HG02852 (cell line): ENCODE results near the gene RUNX1.

Source experiments
- ATAC-seq: cut with Tn5 transposase; IDR thresholded peaks from one replicate; pipeline ENCODE4 v1.9.1; 2021; ENCODE audit warnings: mild to moderate bottlenecking, moderate library complexity; ENCODE audit not compliant: unreplicated experiment

Gene RUNX1

DNA sequence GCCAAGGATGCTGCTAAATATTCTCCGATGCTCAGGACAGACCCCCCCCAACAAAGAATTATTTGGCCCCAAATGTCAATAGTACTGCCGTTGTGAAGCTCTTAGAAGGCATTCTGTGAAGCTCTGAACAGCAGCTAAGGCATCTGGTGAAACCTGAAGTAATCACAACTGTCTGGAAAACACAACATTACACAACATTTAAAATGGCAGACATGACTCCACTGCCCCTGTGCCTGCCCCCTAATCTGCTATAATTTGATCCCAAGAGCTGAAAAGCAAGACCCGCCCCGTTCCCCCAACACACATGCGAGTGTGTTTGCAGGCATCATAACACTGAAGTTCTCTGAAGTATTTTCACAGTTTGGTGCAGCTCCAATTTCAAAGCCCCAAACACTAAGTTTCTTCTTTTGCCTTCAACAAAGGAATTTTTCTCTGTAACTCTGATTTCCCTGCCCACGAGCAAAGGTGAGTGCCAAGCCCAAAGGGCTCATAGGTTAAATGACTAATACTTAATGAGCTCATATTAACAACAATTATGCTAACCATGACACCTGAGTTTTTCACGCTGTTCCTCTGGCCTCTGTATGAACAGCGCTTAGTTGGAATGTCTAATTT is 251.1 kb downstream of the RUNX1 start:
- ATAC-seq: no peak

GRCh38 chr21:34797201-34797525 is 251.9 kb downstream of the RUNX1 start:
- no peak for ATAC-seq

- no peak for ATAC-seq
These were observed 252.4 kb downstream of the RUNX1 start for GRCh38 chr21:34796518-34797200.

DNA sequence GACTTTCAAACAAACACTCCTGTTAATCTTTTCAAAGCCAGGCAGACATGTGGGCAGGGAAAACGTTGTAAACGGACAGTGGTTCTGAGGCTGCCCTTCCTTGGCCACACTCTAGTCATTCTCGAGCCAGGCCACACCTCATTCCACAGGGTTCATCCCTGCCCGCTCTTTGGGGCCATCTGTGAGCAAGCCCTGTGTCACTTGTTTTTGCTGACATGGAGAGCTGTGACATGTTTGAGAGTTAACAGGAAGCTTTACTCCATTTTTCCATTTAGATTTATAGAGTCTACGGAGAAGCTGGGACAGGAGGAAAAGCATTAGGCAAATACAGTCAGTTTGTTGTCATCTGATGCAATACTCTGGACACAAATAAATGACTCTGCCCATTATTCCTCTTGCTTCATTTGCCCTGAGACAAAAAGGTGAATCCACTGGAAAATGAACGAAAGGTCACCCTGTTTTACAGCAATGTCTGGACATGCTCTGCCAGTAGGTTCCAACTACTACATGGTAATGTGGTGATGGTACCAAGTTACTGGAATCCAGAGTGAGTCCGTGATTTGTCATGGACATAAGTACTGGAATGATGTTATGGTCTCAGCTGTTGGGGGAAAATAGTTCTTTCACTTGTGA is 253.4 kb downstream of the RUNX1 start:
- ATAC-seq: no peak

DNA sequence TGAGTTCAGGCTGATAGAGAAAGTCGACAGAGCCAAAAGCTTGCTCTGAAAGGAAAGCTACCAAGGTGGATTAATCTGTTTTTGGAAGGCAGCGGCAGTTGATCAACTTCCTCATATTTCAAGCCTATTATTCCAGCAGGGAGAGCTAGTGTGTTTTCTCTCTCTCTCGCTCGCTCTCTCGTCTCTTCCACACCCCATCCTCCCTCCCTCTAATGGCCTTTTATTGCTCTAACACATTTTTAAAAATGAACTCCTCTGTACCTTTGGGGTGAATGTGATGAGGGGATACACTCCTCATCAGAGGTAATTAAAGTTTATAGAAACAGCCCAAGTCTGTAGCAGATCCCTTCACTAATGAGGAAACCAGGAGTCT is 253.9 kb downstream of the RUNX1 start:
- no peak for ATAC-seq

DNA sequence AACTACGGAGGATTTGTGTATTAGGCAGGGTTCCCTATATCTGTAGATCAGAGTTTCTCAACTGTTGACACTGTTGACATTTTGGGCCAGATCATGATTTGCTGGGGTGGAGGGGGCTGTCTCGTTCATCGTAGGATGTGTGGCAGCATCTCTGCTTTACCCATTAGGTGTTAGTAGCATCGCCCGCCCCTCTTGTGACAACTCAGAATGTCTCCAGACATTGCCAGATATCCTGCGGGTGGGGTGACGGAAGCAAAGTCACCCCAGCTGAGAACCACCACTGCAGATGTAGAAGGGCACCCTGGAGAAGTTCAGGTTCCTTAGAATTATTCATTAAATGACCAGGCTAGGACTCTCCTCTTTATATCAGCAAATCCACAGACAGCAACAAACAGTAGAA is 254.4 kb downstream of the RUNX1 start:
- no peak for ATAC-seq

DNA sequence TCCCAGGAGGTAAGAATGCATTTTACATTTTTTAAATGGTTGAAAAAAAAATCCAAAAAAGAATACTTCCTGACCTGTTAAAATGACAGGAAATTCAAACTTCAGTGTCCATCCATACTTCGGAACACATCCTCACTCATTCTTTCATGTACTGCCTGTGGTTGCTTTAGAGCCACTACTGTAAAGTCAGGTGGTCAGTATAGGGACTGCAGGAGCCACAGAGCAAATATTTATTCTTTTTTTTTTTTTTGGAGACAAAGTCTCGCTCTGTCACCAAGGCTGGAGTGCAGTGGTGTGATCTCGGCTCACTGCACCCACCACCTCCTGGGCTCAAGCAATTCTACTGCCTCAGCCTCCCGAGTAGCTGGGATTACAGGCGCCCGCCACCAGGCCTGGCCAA is 255.6 kb downstream of the RUNX1 start:
- no peak for ATAC-seq

GRCh38 chr21:34792504-34793089 is 256.5 kb downstream of the RUNX1 start:
- no peak for ATAC-seq

DNA sequence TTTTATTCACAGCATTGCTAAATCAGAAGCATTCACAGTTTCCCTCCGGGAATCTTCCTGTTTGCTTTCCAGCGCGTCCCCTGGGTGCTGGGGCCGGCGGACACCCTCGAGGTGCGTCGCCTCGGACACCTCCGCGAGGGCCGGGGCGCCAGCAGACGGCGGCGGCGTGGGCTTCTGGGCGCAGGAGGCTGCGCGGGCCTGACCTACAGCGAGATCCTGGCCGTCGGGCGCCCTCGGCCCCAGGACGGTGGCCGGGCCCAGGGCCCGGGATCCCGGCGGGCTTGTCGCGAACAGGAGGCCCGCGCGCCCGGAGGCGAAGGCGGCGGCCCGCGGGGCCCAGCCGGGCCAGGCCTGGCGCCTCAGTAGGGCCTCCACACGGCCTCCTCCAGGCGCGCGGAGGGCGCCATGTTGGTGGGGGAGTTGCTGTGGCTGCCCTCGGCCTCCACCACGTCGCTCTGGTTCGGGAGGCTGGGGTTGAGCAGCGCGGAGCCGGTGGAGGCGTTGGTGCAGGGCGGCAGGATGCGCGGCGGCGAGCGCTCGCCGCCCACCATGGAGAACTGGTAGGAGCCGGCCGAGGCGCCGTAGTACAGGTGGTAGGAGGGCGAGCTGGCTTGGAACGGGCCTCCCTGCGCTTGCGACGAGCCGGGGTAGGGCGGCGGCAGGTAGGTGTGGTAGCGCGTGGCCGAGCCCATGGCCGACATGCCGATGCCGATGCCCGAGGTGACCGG is 257.2 kb downstream of the RUNX1 start:
- no peak for ATAC-seq

DNA sequence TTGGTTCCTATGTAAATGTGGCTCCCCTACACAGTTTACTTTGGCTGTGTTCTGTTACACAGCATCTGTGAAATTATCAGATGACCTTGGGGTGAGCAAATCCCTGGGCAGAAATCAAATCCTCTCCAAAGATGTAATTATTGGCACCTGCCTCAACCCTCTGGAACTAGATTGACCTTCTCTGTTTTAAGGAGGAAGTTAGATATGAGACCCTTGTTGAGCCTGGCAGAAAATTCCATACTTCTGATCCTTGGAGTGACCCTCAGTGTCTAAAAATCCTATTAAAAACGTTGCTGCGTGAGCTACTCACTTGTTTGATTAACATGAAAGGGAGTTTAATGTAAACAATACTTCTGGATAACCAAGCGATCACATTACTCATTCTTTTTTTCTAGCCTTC is 258.3 kb downstream of the RUNX1 start:
- ATAC-seq: no peak

DNA sequence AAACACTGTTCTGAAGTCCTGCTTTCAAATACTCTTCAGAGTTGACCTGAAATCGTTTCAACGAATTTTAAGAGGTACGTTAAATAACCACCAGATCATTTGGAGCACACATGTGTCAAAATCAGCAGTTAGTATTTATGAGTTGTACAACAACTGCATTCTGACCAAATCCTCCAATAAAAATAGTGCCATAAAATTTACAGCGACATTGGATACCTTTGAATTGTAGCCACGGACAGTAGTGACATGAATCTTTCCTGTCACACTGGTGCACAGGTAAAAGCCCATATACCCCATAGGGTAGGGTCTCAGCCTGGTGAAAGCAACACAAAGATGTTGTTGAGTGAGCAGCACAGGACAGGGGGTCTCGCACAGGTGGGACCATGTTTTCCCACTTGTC is 258.8 kb downstream of the RUNX1 start:
- no peak for ATAC-seq

DNA sequence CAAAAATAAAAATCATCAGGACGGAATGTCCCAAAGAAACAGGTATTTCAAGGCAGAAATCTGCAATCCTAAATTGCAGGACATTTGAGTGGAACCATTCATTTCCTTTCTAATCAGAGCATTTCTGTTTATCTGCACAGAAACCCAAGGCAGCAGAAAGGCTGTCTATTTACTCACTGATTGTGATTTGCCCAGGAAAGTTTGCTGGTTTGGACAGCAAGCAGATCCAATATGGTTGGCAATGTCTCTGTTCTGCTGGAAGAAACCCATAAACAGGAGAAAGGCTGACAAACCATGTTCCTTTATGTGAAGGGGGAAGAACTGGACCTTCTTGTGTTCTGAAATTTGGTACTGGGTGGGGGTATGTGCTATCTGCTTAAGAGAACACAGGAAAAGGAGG is 260.2 kb downstream of the RUNX1 start:
- ATAC-seq: no peak

DNA sequence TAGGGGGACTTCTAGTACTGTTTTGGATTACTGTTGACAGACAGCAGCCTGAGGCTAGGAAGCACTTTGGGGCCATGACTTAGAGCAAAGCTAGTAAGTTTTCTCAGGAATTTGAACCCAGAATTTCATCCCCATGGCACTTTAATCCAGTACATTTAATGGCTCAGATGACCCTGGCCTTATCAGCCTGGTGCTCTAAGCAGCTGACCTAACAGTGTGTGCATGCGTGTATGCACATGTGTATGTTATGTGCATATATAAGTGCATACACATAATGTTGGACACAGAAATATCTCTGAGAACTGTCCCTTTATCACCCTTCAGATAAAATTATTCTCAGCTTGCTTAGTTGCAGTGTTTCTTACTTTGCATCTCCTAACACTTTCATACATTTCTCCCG is 265.3 kb downstream of the RUNX1 start:
- no peak for ATAC-seq

DNA sequence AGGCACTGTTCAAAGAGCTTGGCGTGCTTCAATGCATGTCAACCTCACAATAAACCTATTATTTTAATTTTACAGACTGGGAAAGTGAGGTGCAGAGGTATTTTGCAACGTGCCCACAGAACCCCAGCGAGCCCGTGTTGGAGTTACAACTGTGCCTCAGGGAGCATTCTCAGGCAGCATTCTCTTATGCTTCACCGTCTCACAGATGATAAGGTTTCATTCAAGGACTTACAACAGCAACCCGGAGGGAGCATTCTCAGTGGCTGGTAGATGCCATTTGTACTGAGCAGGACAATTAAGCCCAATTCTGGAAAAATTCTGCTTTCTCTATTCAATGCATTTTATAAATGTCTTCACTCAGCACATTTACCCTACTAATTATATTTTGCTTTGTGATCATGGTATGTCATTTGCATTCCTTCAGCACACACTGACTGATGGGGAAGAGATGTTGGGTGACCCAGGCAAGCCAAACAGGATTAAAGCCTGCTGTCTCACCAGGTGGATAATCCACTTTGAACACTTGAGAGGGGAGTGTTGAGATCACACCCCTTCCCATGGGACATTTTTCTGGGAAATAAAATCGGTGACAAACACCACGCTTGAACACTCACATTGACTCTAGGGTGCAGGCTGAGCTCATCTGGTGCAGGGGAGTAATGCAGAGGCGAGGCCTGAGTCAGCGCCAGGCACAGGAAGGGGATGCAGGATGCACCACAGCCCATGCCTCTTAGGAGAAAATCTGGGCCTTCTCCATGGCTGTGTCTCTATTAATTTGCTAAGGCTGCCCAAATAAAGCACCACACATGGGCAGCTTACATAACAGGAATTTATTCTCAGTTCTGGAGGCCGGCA is 266.4 kb downstream of the RUNX1 start:
- no peak for ATAC-seq

GRCh38 chr21:34781526-34781925 is 267.6 kb downstream of the RUNX1 start:
- no peak for ATAC-seq

DNA sequence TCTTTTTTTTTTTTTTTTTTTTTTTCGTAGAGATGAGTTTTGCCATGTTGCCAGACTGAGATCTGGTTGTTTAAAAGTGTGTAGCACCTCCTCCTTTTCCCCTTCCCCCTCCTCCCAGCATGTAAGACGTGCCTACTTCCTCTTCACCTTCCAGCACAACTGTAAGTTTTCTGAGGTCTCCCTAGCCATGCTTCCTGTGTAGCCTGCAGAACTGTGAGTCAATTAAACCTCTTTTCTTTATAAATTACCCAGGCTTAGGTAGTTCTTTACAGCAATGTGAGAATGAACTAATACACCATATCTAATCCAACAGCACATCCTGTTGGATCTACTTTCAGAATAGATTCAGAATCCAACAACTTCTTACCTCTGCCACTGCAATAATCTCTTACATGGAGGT is 269.2 kb downstream of the RUNX1 start:
- ATAC-seq: no peak

DNA sequence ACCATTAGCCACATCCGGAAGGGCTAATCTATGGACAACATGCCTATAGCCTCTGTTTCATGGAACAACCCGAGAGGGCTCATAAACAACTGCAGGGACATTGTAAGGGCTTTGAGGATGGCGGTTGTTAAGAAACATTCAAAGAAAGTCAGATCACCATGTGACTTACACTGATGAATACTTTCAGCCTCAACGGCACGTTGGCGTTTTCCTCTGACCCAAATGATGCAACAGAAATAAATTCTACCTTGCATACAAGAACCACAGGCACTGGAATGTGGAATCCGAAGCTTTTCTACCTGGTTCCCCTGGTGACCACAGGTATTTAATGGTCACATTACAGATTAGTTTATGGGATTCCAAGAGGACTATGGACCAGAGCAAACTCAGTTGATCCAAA is 273.3 kb downstream of the RUNX1 start:
- ATAC-seq: no peak

DNA sequence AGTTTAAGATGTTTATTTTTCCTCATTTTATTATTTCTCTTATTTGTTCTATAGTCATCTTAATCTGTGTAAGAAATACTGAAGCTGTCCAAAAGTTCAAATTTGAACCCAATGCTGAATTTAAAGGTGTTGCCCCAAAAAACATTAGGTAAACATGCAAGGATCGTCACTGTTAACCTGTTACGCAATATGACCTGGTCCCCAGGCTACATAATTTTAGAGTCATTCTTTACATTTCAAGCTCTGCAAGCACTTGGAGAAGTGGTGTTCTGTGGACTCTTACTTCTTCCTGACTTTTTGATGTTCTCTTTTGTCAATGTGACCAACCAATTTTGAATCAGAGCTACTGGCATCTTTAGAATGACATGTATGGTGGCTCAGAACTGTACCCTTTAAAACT is 274.4 kb downstream of the RUNX1 start:
- no peak for ATAC-seq

GRCh38 chr21:34771512-34772028 is 277.5 kb downstream of the RUNX1 start:
- ATAC-seq: no peak

DNA sequence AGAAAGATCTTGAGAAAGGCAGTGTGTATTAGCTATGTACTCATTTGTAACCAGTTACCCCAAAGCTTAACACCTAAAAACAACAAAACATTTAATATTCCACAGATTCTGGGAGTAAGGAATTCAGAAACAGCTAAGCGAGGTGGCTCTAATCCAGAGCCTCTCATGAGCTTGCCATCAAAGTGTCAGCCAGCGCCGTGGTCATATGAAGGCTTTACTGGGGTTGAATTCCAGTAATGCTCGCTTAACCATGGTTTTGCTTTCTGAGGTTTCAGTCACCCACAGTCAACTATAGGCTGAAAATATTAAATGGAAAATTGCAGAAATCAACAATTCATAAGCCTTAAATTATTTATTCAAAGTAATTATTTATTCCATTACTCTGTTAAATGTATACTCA is 278.5 kb downstream of the RUNX1 start:
- no peak for ATAC-seq

- no peak for ATAC-seq
These were observed 280.8 kb downstream of the RUNX1 start for GRCh38 chr21:34768326-34768725.
